GM12874 (cell line): ENCODE results near the gene GRIK2.

Experiments
- CTCF ChIP-seq: IDR thresholded peaks from 2 replicates; pipeline ENCODE4 v1.5.1; 2011; ENCODE audit warnings: low read depth, mild to moderate bottlenecking, control low read depth, low read length, moderate library complexity; ENCODE audit not compliant: insufficient read depth

Gene GRIK2

GRCh38 chr6:101558712-101559111 lies 165.2 kb downstream of the GRIK2 start:
- TF ChIP-seq CTCF, result no peak

- TF ChIP-seq CTCF, result no peak
Observed at GRCh38 chr6:101572627-101573026, 179.1 kb downstream of the GRIK2 start.

GRCh38 chr6:101577091-101577490 lies 183.6 kb downstream of the GRIK2 start:
- no peak for TF ChIP-seq CTCF

GRCh38 chr6:101578306-101578705 lies 184.8 kb downstream of the GRIK2 start:
- no peak for TF ChIP-seq CTCF

GRCh38 chr6:101582792-101583191 lies 189.3 kb downstream of the GRIK2 start:
- TF ChIP-seq CTCF, result no peak

- no peak for TF ChIP-seq CTCF
Observed at GRCh38 chr6:101585501-101585900, 192.0 kb downstream of the GRIK2 start.

- TF ChIP-seq CTCF, result no peak
Observed at GRCh38 chr6:101588343-101588742, 194.8 kb downstream of the GRIK2 start.

GRCh38 chr6:101595276-101595675 lies 201.8 kb downstream of the GRIK2 start:
- TF ChIP-seq CTCF, result no peak
